ENCODE measurements around the gene NDOR1. TPM values are rescaled to one million over a fixed set of nuclear protein-coding genes. Genes with fewer than 3 reads are reported as not detected.
A peak's percentile ranks its signal among the peaks of the same experiment; 100 is the strongest.

Gene NDOR1
- polyA plus RNA-seq, 2 of the 4 experiments (the other 2 are of a cell fraction), result 5.6 to 19.5 TPM

DNA sequence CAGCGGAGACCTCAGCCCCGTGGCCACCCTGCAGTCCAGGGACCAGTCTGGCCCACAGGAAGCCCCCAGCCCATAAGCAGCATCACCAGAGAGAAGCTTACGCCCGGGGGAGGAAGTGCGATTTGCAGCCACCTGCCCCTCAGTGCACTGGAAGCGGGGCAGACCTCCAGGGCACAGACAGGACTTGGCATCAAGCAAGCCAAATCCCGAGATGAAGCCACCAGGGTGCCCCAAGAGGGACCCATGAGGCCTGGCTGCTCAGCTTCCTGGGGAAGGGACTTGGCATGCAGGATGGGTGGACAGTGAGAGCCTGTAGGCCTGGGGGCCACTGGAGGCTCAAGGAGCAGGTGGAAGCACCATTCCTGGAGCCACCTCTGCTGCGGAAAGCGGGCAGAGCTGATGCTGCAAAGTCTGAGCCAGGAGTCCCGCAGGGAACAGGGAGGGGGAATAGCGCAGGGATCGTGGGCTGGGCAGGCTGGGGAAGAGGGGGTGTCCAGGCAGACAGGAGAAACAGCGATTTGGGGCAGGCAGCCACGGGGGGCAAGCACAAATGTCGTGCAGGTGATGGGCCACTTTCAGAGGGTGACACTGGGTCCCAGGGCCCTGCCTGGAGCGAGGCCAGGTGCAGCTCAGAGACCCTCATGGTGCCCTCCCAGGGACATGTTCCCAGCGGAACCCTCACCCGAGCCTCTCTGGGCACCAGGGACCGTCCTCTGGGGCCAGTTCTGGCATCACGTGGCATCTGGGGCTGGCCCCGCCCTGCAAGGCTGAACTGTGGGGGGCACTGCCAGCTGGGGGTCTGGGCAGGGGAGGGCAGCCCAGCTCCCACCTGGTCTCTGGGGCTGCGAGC, 38.9 kb upstream of the NDOR1 start:
- no peak for TF ChIP-seq NR3C1 (IDR thresholded peaks at IDR 0.05)
- TF ChIP-seq, protein P1, sequence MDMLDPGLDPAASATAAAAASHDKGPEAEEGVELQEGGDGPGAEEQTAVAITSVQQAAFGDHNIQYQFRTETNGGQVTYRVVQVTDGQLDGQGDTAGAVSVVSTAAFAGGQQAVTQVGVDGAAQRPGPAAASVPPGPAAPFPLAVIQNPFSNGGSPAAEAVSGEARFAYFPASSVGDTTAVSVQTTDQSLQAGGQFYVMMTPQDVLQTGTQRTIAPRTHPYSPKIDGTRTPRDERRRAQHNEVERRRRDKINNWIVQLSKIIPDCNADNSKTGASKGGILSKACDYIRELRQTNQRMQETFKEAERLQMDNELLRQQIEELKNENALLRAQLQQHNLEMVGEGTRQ (IDR thresholded peaks at IDR 0.05), result no peak
- TF ChIP-seq PHF8 (IDR thresholded peaks at IDR 0.05; ENCODE audit: borderline replicate concordance, low read depth), result no peak
- TF ChIP-seq FOSB (CRISPR knock-in tag; IDR thresholded peaks at IDR 0.05), result no peak
- TF ChIP-seq ZSCAN20 (CRISPR knock-in tag; IDR thresholded peaks at IDR 0.05), result no peak
- no peak for TF ChIP-seq BHLHE40 (IDR thresholded peaks at IDR 0.05; ENCODE audit: low read depth, low read length)
- TF ChIP-seq JUNB (IDR thresholded peaks at IDR 0.05), result no peak
- no peak for TF ChIP-seq MAZ (IDR thresholded peaks at IDR 0.05; ENCODE audit: borderline replicate concordance, low read depth, low read length)
- TF ChIP-seq MAFK (IDR thresholded peaks at IDR 0.05; ENCODE audit: partially characterized antibody), result no peak
- peak overlapping the region; percentile 99 for H3K4me2 ChIP-seq
- H3K4me1 ChIP-seq, result peaks cover 39% of the 10 kb centered on the region
- no peak for FAIRE-seq
- H3K27ac ChIP-seq, result no peak overlapping the region
- no peak for DNase-seq (ENCODE audit: low read depth in 1 of 2, low spot score in 1 of 2)
- no peaks in the 10 kb centered on the region for H3K9me3 ChIP-seq
- ChIA-PET POLR2A (interaction anchor here (0.6 to 2.0 kb wide), 3 partner anchors 22 to 74 kb away, joined by 3 to 10 read pairs (median 4); partner anchors contain the start of genes SSNA1 and TUBB4B), CTCF (interaction anchor here (1.2 to 16.5 kb wide), 6 partner anchors 10 to 60 kb away, joined by 3 to 156 read pairs (median 5); partner anchors contain the start of genes ANAPC2, RNF224 and SSNA1)
- ATAC-seq, result no peak
- 60% methylated on average over 11 of the region's 22 CpGs for WGBS (ENCODE audit: missing lambda C conversion rate)
- peak overlapping the region; percentile 47; the same call in 1 of the 3 replicates for H3K4me3 ChIP-seq

DNA sequence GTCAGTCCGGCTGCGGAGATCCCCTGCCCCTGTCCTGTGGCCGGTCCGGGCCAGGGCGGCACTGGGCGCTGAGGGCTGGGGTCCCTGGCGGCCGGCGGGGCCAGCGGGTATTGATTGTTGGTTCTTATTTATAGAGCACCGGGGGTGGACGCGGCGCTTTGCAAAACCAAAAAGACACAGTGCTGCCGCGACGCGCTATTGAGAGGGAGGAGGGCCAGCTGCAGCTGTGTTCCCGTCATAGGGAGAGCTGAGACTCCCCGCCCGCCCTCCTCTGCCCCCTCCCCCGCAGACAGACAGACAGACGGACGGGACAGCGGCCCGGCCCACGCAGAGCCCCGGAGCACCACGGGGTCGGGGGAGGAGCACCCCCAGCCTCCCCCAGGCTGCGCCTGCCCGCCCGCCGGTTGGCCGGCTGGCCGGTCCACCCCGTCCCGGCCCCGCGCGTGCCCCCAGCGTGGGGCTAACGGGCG, 38.2 kb upstream of the NDOR1 start:
- H3K9me3 ChIP-seq, result no peaks in the 10 kb centered on the region
- POLR2A ChIA-PET, result interaction anchor here (0.6 to 2.0 kb wide), 5 partner anchors 22 to 73 kb away, joined by 3 to 10 read pairs (median 4); partner anchors contain the start of genes SSNA1 and TUBB4B
- DNase-seq (ENCODE audit: low read depth in 1 of 2, low spot score in 1 of 2) (no peak), FAIRE-seq (no peak), ATAC-seq (no peak)
- 22% methylated on average over 16 of the region's 44 CpGs for WGBS (ENCODE audit: missing lambda C conversion rate)
- H3K27ac ChIP-seq, result peak overlapping the region in 1 of 2 experiments; percentile 78; a peak in 4 of 6 replicates
- H3K4me2 ChIP-seq, result peak overlapping the region; percentile 99
- H3K4me3 ChIP-seq, result peak overlapping the region; percentile 47
- H3K4me1 ChIP-seq, result peaks cover 32% of the 10 kb centered on the region
- TF ChIP-seq RAD21 (conservative IDR thresholded peaks at IDR 0.05 in 1 of 2, IDR thresholded peaks at IDR 0.05 in 1 of 2) (no peak), PHF8 (IDR thresholded peaks at IDR 0.05; ENCODE audit: borderline replicate concordance, low read depth) (no peak), ESRRA (IDR thresholded peaks at IDR 0.05; ENCODE audit: borderline replicate concordance, low read length) (no peak), JUNB (IDR thresholded peaks at IDR 0.05) (no peak), MAFK (IDR thresholded peaks at IDR 0.05; ENCODE audit: partially characterized antibody) (no peak), EHF (CRISPR knock-in tag; IDR thresholded peaks at IDR 0.05) (no peak), FOSL2 (IDR thresholded peaks at IDR 0.05) (no peak), FOSL2 (CRISPR knock-in tag; IDR thresholded peaks at IDR 0.05) (no peak), KDM1A (IDR thresholded peaks at IDR 0.05; ENCODE audit: low read depth) (no peak), GATA3 (IDR thresholded peaks at IDR 0.05; ENCODE audit: borderline replicate concordance) (no peak), HDAC2 (IDR thresholded peaks at IDR 0.05) (no peak), ZFP36 (IDR thresholded peaks at IDR 0.05; ENCODE audit: borderline replicate concordance, partially characterized antibody) (no peak), CBX8 (IDR thresholded peaks at IDR 0.05) (no peak), FOSB (CRISPR knock-in tag; IDR thresholded peaks at IDR 0.05) (no peak), CEBPB (IDR thresholded peaks at IDR 0.05) (no peak)
- TF ChIP-seq, protein P2, sequence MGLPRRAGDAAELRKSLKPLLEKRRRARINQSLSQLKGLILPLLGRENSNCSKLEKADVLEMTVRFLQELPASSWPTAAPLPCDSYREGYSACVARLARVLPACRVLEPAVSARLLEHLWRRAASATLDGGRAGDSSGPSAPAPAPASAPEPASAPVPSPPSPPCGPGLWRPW (IDR thresholded peaks at IDR 0.05), result no peak
- CTCF ChIA-PET, result interaction anchor here (1.2 to 16.5 kb wide), 7 partner anchors 10 to 69 kb away, joined by 3 to 156 read pairs (median 5); partner anchors contain the start of genes ANAPC2, CYSRT1, RNF224 and SSNA1
